ENCODE results near the gene TRMU. TPM values are rescaled to one million over a fixed set of nuclear protein-coding genes. Genes with fewer than 3 reads are reported as not detected.
A peak's percentile ranks its signal among the peaks of the same experiment; 100 is the strongest.

The TRMU gene
- 13.5 TPM for total RNA-seq

- intact Hi-C loops (cut with DNase I), result loop anchor here (5.0 to 10.0 kb wide), 2 partner anchors 71 to 183 kb away; partner anchors contain the start of genes PKDREJ, PPARA and TTC38
- Histone ChIP-seq H3K27ac (peak within 1 kb of the TSS; percentile 89 to 91), H3K4me3 (peak within 1 kb of the TSS; percentile 71 to 76), H3K36me3 (peaks cover 16 to 28% of the 10 kb centered on the region in 2 donors), H3K27me3 (no peaks in the 10 kb centered on the region), H3K9me3 (no peaks in the 10 kb centered on the region), H3K4me1 (peaks cover 6 to 7% of the 10 kb centered on the region in 2 donors)
- no peak for TF ChIP-seq CTCF (IDR thresholded peaks at IDR 0.05)
- peak; percentile 23 to 88 for DNase-seq (ENCODE audit: low spot score in 2 of 2)
Measured at GRCh38 chr22:46335201-46336118, at the start of gene TRMU. TSS of gene TRMU (plus strand) at chr22:46335714. CDS start at chr22:46335765, 51 bp downstream.

GRCh38 chr22:46286006-46286405 is 49.5 kb upstream of the TRMU start:
- no peaks in the 10 kb centered on the region for H3K4me1 ChIP-seq
- intact Hi-C loops (cut with DNase I), result no loop called here
- no peak overlapping the region for H3K4me3 ChIP-seq
- DNase-seq (ENCODE audit: low spot score in 2 of 2), result no peak
- peaks cover 46 to 86% of the 10 kb centered on the region in 2 donors for H3K36me3 ChIP-seq
- TF ChIP-seq CTCF (IDR thresholded peaks at IDR 0.05), result no peak
- H3K27ac ChIP-seq, result no peak overlapping the region
- no peaks in the 10 kb centered on the region for H3K9me3 ChIP-seq
- no peaks in the 10 kb centered on the region for H3K27me3 ChIP-seq

GRCh38 chr22:46286941-46287872 is 48.3 kb upstream of the TRMU start:
- Histone ChIP-seq H3K4me1 (no peaks in the 10 kb centered on the region), H3K4me3 (no peak overlapping the region), H3K36me3 (peaks cover 42 to 86% of the 10 kb centered on the region in 2 donors), H3K9me3 (no peaks in the 10 kb centered on the region), H3K27ac (peak overlapping the region in 1 of 2 donors; percentile 22), H3K27me3 (no peaks in the 10 kb centered on the region)
- intact Hi-C loops (cut with DNase I), result no loop called here
- DNase-seq (ENCODE audit: low spot score in 2 of 2), result no peak
- no peak for TF ChIP-seq CTCF (IDR thresholded peaks at IDR 0.05)

- Histone ChIP-seq H3K27me3 (no peaks in the 10 kb centered on the region), H3K4me1 (no peaks in the 10 kb centered on the region), H3K36me3 (peaks cover 41 to 86% of the 10 kb centered on the region in 2 donors), H3K4me3 (no peak overlapping the region), H3K27ac (peak overlapping the region in 1 of 2 donors; percentile 22), H3K9me3 (no peaks in the 10 kb centered on the region)
- peak; percentile 31 to 75 for DNase-seq (ENCODE audit: low spot score in 2 of 2)
- intact Hi-C loops (cut with DNase I), result no loop called here
- no peak for TF ChIP-seq CTCF (IDR thresholded peaks at IDR 0.05)
Measured at GRCh38 chr22:46287873-46288751, 47.4 kb upstream of the TRMU start.

GRCh38 chr22:46288846-46289243 is 46.7 kb upstream of the TRMU start:
- no peaks in the 10 kb centered on the region for H3K27me3 ChIP-seq
- intact Hi-C loops (cut with DNase I), result no loop called here
- H3K36me3 ChIP-seq, result peaks cover 42 to 88% of the 10 kb centered on the region in 2 donors
- no peak overlapping the region for H3K4me3 ChIP-seq
- no peak for TF ChIP-seq CTCF (IDR thresholded peaks at IDR 0.05)
- no peak for DNase-seq (ENCODE audit: low spot score in 2 of 2)
- H3K4me1 ChIP-seq, result no peaks in the 10 kb centered on the region
- no peak overlapping the region for H3K27ac ChIP-seq
- H3K9me3 ChIP-seq, result no peaks in the 10 kb centered on the region
